C4-2B (cell line): Measurements from ENCODE around the gene URGCP.

Experiments used
- CTCF ChIP-seq: fragments of 450-650 bp; conservative IDR thresholded peaks from 2 replicates; pipeline ENCODE4 v1.5.1; 2017; ENCODE audit warnings: mild to moderate bottlenecking
- ZFX ChIP-seq: fragments of 450-650 bp; IDR thresholded peaks from 2 replicates; pipeline ENCODE4 v1.6.1; 2017

GRCh38 chr7:43844257-43844656, 62.1 kb downstream of the URGCP start:
- TF ChIP-seq ZFX (no peak), CTCF (no peak)
